HG03097 (cell line): ENCODE measurements around the gene ADGRE3.

Experiments
- ATAC-seq: cut with Tn5 transposase; IDR thresholded peaks from one replicate; pipeline ENCODE4 v1.9.1; 2021; ENCODE audit not compliant: unreplicated experiment, low FRiP score

The ADGRE3 gene

GRCh38 chr19:14674764-14675163 lies at the start of gene ADGRE3:
TSS of gene ADGRE3 (minus strand) at chr19:14674844. CDS start at chr19:14674770, 74 bp downstream.
- ATAC-seq, result no peak

DNA sequence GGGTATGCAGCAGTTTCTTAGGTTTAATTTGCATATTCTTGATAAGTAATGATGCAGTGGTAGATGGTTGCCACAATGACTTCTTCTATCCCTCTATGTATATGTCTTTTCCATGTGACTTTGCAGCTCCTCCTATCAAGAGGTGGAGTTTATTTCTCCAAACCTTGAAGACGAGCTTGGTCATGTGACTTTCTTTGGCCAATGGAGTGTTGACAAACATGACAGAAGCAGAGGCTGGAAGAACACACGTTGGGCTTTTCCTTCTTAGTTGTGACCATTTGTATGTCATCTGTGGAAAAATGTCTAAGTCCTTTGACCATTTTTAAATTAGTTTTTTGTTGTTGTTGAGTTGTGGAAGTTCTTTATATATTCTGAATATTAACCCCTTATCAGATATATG lies 47.5 kb upstream of the ADGRE3 start:
- no peak for ATAC-seq

GRCh38 chr19:14719162-14719561 lies 44.5 kb upstream of the ADGRE3 start:
- ATAC-seq, result no peak

- no peak for ATAC-seq
These were observed 44.0 kb upstream of the ADGRE3 start for GRCh38 chr19:14718522-14719116.

GRCh38 chr19:14715841-14716240 lies 41.2 kb upstream of the ADGRE3 start:
- no peak for ATAC-seq

GRCh38 chr19:14704450-14704849 lies 29.8 kb upstream of the ADGRE3 start:
- ATAC-seq, result no peak

GRCh38 chr19:14703833-14704232 lies 29.2 kb upstream of the ADGRE3 start:
- ATAC-seq, result no peak

DNA sequence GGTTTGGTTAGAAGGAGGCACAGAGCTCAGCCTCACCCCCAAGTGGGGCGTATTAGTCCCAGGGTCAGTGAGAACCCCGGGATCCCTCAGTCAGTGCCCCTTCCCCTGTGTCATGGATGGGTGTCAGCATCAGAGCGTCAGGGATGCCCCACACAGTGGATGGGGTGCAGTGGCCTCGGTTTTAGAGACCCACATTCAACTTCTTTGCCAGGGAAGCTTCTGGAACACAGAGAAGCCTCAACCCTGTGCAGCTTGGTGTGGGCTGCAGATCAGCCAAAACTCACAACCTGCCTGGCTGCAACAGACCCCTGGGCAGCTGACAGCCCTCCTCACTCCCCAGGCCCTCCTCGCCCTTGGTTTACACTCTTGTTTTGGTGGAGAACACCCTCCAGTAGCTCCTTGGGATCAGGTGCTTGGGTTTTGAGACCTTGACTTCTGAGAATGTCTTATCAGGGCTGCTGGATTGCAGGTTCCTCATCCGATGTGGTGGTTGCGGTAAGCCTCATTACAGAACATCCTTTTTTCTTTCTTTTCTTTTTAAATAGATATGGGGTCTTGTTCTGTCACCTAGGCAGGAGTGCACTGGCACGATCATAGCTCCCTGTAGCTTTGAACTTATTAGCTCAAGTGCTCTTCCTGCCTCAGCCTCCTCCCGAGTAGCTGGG lies 26.2 kb upstream of the ADGRE3 start:
- no peak for ATAC-seq

GRCh38 chr19:14699641-14700040 lies 25.0 kb upstream of the ADGRE3 start:
- no peak for ATAC-seq

DNA sequence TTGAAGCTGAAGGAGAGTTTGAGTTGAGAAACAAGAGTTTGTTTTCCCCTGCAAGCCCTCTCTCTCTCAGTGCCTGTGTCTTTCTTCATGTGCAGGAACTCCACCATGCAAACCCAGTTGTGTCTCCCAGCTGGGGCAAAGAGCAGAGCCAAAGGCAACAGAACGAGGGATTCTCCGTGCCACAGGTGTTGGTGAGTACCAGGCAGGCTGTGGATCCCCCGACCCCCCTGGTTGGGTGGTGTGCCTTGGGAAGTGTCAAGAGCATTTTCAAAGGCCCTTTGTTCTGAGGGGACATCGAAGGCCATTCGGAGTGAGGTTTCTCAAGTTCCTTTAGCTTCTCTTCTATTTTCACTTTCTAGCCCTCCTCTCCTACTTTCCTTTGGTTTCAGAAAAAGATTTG lies 20.8 kb upstream of the ADGRE3 start:
- no peak for ATAC-seq

DNA sequence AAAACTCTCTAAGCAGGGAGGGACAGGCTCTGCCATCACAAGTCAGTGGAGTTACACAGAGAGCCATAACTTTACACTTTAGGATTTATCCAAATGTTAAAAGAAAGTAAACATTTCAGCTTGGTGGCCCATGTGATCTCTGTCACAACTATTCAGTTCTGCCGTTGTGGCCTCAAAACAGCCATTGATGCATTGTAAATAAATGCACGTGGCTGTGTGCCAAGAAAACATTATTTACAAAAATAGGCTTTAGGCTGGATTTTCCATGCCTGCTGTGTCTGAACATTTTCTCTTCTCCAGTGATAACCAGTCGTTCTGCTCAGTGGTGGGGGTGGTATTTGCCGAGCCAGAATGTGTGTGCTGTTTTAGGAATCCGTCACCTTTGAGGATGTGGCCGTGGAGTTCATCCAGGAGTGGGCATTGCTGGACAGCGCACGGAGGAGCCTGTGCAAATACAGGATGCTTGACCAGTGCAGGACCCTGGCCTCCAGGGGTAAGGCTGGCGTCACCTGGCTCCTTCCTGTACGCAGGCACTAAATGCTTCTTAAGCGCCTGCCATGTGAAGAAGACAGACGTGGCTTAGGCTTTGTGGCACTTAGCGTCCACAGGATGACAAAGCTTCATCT lies 20.1 kb upstream of the ADGRE3 start:
- ATAC-seq, result no peak

GRCh38 chr19:14689598-14690503 lies 15.2 kb upstream of the ADGRE3 start, which contains the start of gene ZNF333:
TSS of gene ZNF333 (plus strand) at chr19:14690048. CDS start at chr19:14693492, 3,444 bp downstream.
- peak; percentile 86 for ATAC-seq

DNA sequence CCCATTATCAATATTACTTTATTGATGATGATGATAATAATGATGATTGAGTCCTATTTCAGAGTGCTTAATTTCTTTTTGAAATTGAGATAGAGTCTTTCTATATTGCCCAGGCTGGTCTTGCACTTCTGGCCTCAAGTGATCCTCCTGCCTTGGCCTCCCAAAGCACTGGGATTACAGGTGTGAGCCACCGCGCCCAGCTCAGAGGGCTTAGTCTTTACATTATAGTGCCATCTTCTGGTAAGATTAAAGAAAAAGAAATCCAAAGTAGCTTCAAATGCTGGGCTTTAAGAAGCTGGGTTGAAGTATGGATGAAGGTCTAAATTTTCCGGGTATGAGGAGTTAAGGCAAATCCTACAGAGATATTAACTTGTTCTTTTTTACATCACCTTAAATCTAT lies 11.8 kb upstream of the ADGRE3 start:
- ATAC-seq, result no peak

DNA sequence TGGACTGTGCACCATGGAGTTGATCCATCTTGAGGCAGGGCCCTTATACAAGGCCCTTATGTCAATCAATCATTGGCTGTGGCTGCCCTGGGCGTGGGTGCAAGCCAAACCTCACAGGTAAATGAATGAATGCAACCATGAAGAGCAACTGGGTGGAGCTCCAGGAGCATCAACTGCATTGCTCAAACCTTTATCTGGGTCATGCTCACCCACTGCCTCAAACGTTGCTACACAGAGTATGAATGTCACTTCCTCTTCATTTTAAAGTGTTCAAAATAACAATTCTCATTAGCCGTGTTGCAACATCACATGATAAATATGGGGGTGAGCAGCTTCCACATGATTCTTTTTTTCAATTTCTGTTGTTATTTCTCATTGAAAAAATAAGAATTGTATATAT lies 8.8 kb upstream of the ADGRE3 start:
- ATAC-seq, result no peak

DNA sequence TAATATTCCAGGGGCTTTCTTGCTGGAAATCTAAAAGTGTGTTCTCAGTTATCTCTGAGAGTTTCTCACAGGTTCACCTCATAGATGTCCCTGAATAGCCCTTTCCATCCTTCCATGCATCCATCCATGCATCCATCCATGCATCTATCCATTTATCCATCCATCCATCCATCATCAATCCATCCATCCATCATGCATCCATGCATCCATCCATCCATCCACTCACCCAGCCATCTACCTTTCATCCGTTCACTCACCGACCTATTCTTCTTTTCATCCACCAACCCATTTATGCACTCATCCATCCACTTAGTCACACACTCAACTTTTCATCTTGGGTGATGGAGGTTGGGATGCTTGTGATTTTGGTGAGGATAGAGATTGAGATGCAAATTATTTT lies 7.4 kb upstream of the ADGRE3 start:
- ATAC-seq, result no peak

DNA sequence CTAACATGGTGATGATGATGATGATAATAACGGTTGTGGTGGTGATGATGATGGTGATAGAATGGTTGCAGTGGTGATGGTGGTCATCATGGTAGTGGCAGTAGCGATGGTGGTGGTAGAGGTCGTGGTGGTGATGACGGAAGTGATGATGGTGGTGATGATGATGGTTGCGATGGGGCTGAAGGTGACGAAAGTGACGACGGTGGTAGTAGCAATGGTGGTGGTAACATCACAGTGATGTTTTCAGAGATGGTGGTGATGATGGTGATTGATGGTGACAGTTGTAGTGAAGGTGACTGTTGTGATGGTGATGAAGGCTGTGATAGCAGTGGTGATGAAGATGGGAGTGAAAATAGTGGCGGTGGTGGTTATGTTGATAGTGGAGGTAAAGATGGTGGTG lies 3.6 kb upstream of the ADGRE3 start:
- no peak for ATAC-seq

- no peak for ATAC-seq
These were observed 2.8 kb upstream of the ADGRE3 start for GRCh38 chr19:14677464-14677863.

GRCh38 chr19:14676762-14677161 lies 2.1 kb upstream of the ADGRE3 start:
- ATAC-seq, result no peak

DNA sequence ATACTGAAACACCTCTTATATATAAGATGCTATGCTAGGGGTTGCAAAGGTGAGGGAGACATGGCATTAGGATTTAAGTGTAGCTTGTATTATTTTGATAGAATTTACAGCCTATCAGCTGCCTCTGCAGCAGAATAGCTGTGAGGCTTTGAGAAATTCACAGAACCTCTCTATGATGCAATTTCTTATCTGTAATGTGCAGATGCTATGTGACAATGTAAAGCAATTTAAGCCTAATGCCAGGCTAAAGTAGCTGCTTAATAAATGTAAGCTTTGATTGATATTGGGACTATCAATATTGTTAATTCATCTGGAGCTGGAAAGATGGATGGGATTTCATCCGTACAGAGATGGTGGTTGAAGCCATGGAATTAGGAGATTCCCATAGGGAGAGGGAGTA lies 1.6 kb downstream of the ADGRE3 start:
- no peak for ATAC-seq

GRCh38 chr19:14672188-14672872 lies 2.3 kb downstream of the ADGRE3 start:
- ATAC-seq, result no peak
